Lower lobe of right lung (tissue), 2 donors: ENCODE results near the gene ASTN2. TPM values are rescaled to one million over a fixed set of nuclear protein-coding genes. Genes with fewer than 3 reads are reported as not detected.

Source experiments
- ATAC-seq, 2 donors: fragments of 200-7000 bp; cut with Tn5 transposase; one replicate each; pipeline ENCODE4 v1.9.1; 2020 to 2022; ENCODE audit warnings: mild to moderate bottlenecking in 2 of 2, moderate library complexity in 2 of 2
- DNase-seq: peaks from one replicate; pipeline ENCODE4 v3.0.0-alpha.2; 2020
- H3K27ac ChIP-seq: fragments of 200-600 bp; one replicate; pipeline ENCODE4 v1.8.0; 2022
- H3K27me3 ChIP-seq: fragments of 200-600 bp; one replicate; pipeline ENCODE4 v1.8.0; 2022; ENCODE audit warnings: low read depth
- H3K36me3 ChIP-seq: fragments of 200-600 bp; one replicate; pipeline ENCODE4 v1.8.0; 2022; ENCODE audit warnings: mild to moderate bottlenecking
- H3K4me1 ChIP-seq: fragments of 200-600 bp; one replicate; pipeline ENCODE4 v1.8.0; 2022
- H3K4me3 ChIP-seq: fragments of 200-600 bp; one replicate; pipeline ENCODE4 v1.8.0; 2022; ENCODE audit warnings: mild to moderate bottlenecking
- H3K9me3 ChIP-seq: fragments of 200-600 bp; one replicate; pipeline ENCODE4 v1.8.0; 2022
- intact Hi-C: fragments of 100-400 bp; cut with DNase I; formaldehyde crosslinking; loops from one replicate; pipeline ENCODE4 v1.11.0; 2022
- total RNA-seq: library from RNA; stranded (reverse); fragmentation: NEBNext Ultra II Directional; extraction: Animal tissue kit (Norgen Biotek cat#: 25700); gene quantifications from one replicate; pipeline ENCODE4 v1.2.1, GENCODE V29; 2021
- TF ChIP-seq, protein P1 (sequence below): fragments of 200-600 bp; IDR thresholded peaks from one replicate; pipeline ENCODE4 v1.8.0; 2022; ENCODE audit warnings: antibody characterized with exemption, mild to moderate bottlenecking
- donor health status: DM: no; HTN: yes; CAD: no; lungs with severe emphysema.

ASTN2 gene
- total RNA-seq, 1 donor from 2014 or later = 4.3 TPM

- DNase-seq = no peak
- intact Hi-C loops = no loop called here
- H3K36me3 ChIP-seq = no peaks in the 10 kb centered on the region
- H3K9me3 ChIP-seq = no peaks in the 10 kb centered on the region
- H3K4me1 ChIP-seq = no peaks in the 10 kb centered on the region
- no peak for ATAC-seq
- no peak overlapping the region for H3K4me3 ChIP-seq
- H3K27me3 ChIP-seq = no peaks in the 10 kb centered on the region
- no peak overlapping the region for H3K27ac ChIP-seq
- TF ChIP-seq, protein P1, sequence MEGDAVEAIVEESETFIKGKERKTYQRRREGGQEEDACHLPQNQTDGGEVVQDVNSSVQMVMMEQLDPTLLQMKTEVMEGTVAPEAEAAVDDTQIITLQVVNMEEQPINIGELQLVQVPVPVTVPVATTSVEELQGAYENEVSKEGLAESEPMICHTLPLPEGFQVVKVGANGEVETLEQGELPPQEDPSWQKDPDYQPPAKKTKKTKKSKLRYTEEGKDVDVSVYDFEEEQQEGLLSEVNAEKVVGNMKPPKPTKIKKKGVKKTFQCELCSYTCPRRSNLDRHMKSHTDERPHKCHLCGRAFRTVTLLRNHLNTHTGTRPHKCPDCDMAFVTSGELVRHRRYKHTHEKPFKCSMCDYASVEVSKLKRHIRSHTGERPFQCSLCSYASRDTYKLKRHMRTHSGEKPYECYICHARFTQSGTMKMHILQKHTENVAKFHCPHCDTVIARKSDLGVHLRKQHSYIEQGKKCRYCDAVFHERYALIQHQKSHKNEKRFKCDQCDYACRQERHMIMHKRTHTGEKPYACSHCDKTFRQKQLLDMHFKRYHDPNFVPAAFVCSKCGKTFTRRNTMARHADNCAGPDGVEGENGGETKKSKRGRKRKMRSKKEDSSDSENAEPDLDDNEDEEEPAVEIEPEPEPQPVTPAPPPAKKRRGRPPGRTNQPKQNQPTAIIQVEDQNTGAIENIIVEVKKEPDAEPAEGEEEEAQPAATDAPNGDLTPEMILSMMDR = no peak
Measured at GRCh38 chr9:116393198-116393597, 1021.7 kb downstream of the ASTN2 start.

DNA sequence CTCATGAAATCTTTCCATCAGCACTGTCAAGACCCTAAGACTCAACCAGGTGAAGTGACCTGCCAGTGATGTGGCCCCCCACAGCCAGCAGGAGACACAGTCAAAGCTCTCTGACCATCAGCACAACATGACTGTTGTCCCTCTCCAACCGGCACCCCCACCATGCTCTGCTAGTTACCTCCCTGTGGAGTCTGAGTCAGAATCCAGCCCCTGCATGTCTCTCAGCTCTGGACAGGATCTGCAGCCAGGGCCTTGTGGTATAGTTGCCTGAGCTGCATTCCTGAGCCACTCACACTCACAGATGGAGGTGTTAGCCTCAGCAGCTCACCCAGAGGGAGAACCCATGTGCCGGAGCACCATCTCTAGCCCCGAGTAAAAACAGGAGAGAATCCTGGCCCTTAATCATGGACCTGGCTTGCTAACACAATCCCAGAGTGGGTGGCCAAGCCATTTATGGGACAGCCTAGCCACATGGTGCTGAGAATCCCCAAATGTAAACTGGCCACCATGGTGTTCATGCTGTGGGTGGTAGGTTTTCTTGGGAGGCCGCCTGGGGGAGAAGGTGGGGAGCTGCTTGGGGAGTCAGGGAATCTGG lies 1023.5 kb downstream of the ASTN2 start:
- Histone ChIP-seq H3K9me3 (no peaks in the 10 kb centered on the region), H3K4me3 (no peak overlapping the region), H3K4me1 (no peaks in the 10 kb centered on the region), H3K27me3 (no peaks in the 10 kb centered on the region), H3K27ac (no peak overlapping the region), H3K36me3 (no peaks in the 10 kb centered on the region)
- intact Hi-C loops = no loop called here
- DNase-seq (no peak), ATAC-seq (peak in 1 of 2 donors; percentile 16)
- TF ChIP-seq, protein P1 = no peak

DNA sequence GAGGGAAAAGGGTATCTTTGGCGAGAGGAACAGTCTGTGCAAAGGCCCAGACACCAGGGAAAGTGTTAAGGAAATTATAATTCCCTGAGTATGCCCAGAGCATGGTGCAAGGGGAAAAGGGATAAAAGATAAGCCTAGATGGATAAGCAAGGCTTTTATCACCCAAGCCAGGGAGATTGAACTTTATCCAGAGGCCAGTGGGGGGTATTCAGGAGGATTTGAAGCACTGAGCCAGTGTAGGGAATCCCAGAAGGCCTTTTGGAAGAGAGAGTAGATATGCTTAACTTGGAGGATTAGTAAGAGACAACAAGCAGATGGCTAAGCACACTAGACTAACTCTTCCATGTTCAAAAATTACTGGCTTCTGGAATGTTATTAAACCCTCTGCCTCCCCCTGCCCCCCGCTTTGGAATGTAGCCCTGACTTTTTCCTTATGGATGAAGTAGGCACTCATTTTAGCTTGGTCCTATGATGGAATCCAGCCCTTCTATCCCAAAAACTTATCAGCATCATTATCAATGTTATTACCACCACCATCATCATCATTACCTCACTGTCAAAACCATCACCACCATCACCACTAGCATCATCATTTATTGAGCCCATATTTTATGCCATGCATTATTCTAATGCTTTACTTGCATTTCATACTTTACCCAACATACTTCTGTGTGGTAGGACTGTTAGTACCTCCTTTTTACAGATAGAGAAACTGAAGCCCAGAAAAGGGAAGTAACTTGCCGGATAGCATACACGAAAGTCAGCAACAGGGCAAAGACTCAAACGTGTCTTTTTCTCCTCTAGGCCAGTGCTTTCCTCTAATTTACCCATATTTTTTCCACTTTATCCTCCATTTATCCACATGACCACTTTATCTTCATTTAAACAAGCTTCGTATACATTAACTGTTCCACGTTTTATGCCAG lies 1024.3 kb downstream of the ASTN2 start:
- DNase-seq (no peak), ATAC-seq (no peak)
- intact Hi-C loops = no loop called here
- no peaks in the 10 kb centered on the region for H3K4me1 ChIP-seq
- H3K9me3 ChIP-seq = no peaks in the 10 kb centered on the region
- H3K27me3 ChIP-seq = no peaks in the 10 kb centered on the region
- no peak overlapping the region for H3K4me3 ChIP-seq
- TF ChIP-seq, protein P1 = no peak
- no peaks in the 10 kb centered on the region for H3K36me3 ChIP-seq
- H3K27ac ChIP-seq = no peak overlapping the region

DNA sequence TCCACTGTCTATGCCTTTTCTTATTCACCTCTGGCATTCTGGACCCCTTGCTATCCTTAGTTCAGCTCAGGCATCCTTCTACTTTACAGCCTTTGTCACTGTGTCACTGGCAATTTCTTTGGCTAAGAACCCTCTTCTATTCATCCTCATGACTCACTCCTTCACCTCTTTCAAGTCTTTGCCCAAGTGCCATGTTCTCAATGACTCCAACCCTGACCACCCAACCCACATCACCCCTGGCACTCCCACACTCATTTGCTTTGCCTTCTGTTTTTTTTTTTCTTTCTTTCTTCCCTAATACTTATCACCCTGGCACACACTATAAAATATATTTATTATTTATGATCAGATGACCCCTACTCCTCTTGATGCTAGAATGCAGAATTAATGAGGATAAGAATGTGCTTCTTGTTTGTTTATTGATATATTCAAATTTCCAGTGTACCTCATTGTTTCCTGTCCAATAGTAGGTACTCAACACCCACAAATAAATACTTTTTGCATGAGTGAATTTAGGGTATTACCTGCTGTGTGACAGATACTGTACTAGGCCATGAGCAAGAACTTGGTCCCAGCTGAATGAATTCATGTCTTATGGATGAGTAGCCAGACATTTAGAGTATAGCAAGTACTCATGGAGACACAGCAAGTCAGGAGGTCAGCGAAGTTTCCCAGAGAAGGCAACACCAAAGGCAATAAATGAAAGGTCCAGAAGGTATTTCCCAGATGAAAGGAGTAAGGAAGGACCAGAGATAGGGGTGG lies 1025.1 kb downstream of the ASTN2 start:
- intact Hi-C loops = no loop called here
- Histone ChIP-seq H3K36me3 (no peaks in the 10 kb centered on the region), H3K4me1 (no peaks in the 10 kb centered on the region), H3K27ac (no peak overlapping the region), H3K4me3 (no peak overlapping the region), H3K27me3 (no peaks in the 10 kb centered on the region), H3K9me3 (no peaks in the 10 kb centered on the region)
- no peak for DNase-seq
- TF ChIP-seq, protein P1 = no peak
- ATAC-seq = no peak

DNA sequence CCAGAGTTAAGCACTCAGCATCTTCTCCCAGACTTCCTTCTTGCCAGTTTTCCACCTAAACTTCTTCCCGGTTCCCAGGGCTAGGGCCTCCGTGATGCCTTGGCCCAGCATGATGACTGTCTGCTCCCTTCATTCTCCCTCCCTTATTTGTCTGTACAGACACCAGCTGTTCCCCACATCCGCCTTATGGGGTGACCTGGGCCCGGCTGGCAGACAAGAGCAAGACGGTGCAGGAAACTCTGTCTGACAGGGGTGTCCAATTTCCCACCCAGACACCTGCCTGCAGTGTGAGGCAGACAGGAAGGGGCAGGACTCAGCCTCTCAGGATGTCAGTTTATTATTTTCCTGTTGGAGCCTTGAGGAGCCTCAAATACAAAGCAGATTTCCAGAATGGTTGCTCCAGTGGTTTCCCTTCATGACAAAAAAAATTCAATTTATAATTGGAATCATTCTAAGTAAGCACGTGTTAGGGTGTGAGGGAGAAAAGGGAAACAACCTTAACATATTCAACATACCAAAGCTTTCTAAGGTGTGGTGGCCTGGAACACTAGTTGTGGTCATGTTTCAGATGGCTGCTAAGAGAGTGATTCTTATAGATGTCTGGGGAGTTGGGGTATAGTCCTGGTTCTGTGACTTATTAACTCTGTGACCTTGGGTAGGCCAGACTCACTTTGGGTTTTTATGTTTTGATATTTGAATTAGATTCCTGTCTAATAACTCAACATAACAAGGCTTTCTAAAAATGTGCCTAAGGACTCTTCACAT lies 1026.7 kb downstream of the ASTN2 start:
- no peak for ATAC-seq
- Histone ChIP-seq H3K27ac (no peak overlapping the region), H3K4me1 (peaks cover 5% of the 10 kb centered on the region)

More for the DNA sequence above, 1026.7 kb downstream of the ASTN2 start:
- Histone ChIP-seq H3K9me3 (no peaks in the 10 kb centered on the region), H3K36me3 (no peaks in the 10 kb centered on the region), H3K27me3 (no peaks in the 10 kb centered on the region), H3K4me3 (no peak overlapping the region)
- intact Hi-C loops = no loop called here
- TF ChIP-seq, protein P1 = no peak
- no peak for DNase-seq
